ENCODE data around the gene DNAH3.
A peak's percentile ranks its signal among the peaks of the same experiment; 100 is the strongest.
"Not testable (repeated sequence)": the region's sequence is repeated elsewhere in the genome, so short reads cannot be mapped to it uniquely, and the experiment has no call there.

DNAH3 gene

GRCh38 chr16:21169249-21169981 is 18.8 kb upstream of the DNAH3 start:
- FAIRE-seq: no peak
- no peak for DNase-seq (ENCODE audit: low spot score)

- DNase-seq (ENCODE audit: low spot score) (no peak), FAIRE-seq (no peak)
These were observed 17.4 kb upstream of the DNAH3 start for GRCh38 chr16:21167929-21168602.

DNA sequence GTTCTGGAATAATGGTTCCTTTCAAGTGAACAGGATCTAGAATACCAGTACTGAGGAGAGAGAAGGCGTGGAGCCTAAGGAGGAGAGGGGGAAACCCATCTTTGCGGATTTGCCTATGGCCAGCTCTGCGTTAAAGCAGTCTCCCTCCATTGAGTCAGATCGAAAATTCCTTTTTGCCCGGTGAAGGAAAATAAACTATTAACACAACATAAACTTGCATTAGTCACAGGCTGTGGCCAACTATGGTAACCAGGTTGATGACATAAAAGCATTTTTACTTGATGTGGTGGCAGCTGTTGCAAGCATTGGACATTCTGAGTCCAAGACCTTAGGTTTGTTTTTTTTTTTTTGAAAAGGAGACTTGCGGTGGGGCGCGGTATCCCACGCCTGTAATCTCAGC is 16.7 kb upstream of the DNAH3 start:
- FAIRE-seq (no peak), DNase-seq (ENCODE audit: low spot score) (peak; percentile 67)

GRCh38 chr16:21166561-21166961 is 15.9 kb upstream of the DNAH3 start:
- no peak for FAIRE-seq
- peak; percentile 16 for DNase-seq (ENCODE audit: low spot score)

GRCh38 chr16:21164521-21165168 is 14.0 kb upstream of the DNAH3 start:
- FAIRE-seq (no peak), DNase-seq (ENCODE audit: low spot score) (no peak)

DNA sequence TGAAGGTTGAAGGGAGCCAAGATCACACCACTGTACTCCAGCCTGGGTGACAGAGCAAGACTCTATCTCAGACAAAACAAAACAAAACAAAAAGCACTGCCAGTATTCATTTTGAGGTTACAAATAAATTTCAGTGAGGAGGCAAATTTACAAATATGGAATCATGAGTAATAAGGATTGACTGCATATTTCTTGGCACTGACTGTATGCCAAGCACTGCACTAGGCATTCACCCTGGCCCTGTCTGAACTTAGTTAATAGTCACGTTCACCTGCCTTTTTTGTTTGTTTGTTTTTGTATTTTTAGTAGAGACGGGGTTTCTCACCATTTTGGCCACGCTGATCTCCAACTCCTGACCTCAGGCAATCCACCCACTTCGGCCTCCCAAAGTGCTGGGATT is 12.9 kb upstream of the DNAH3 start:
- FAIRE-seq (no peak), DNase-seq (ENCODE audit: low spot score) (no peak)

DNA sequence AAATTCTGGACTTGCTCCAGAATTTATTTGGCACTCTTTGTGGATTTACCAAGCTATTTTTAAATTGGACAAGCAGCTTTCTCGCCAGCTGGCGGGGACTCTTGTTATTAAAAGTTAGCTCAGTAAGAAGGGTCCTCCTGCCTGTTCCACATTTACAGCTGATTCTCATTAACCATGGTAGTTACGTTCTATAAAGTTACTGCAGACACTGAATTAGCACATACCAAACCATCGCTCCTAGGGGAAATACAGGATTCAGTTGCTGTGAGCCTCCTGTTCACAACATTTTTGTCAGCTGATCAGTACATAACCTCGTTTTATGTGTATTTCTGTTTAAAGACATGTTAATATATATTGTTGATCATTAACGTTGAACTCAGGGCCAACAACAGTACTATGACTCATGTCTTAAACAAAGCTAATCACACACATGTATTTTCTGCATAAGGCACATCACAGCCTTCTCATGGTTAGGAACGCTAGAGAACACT is 12.1 kb upstream of the DNAH3 start:
- no peak for DNase-seq (ENCODE audit: low spot score)
- no peak for FAIRE-seq

DNA sequence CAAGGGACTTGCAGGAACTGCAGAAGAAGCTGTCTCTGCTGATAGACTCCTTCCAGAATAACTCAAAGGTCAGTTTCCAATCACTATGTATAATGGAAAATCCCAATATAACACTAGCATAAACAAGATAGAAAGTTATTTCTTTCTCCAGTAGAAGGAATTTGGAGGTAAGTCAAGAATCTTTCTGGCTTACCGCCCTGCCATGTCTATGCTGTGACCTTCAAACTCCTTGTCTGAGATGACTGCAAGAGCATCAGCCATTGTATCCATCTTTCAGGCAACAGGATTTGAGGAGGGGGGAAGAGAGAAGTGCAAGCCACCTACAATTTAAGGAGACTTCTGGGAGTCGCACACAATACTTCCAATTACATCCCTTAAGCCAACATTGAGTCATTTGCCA is 10.6 kb upstream of the DNAH3 start:
- FAIRE-seq: no peak

GRCh38 chr16:21160276-21160675 is 9.6 kb upstream of the DNAH3 start:
- FAIRE-seq (no peak), DNase-seq (ENCODE audit: low spot score) (no peak)

More for the DNA sequence above, 10.6 kb upstream of the DNAH3 start:
- no peak for DNase-seq (ENCODE audit: low spot score)

- FAIRE-seq (no peak), DNase-seq (ENCODE audit: low spot score) (peak; percentile 17)
These were observed 8.8 kb upstream of the DNAH3 start for GRCh38 chr16:21159281-21159951.

DNA sequence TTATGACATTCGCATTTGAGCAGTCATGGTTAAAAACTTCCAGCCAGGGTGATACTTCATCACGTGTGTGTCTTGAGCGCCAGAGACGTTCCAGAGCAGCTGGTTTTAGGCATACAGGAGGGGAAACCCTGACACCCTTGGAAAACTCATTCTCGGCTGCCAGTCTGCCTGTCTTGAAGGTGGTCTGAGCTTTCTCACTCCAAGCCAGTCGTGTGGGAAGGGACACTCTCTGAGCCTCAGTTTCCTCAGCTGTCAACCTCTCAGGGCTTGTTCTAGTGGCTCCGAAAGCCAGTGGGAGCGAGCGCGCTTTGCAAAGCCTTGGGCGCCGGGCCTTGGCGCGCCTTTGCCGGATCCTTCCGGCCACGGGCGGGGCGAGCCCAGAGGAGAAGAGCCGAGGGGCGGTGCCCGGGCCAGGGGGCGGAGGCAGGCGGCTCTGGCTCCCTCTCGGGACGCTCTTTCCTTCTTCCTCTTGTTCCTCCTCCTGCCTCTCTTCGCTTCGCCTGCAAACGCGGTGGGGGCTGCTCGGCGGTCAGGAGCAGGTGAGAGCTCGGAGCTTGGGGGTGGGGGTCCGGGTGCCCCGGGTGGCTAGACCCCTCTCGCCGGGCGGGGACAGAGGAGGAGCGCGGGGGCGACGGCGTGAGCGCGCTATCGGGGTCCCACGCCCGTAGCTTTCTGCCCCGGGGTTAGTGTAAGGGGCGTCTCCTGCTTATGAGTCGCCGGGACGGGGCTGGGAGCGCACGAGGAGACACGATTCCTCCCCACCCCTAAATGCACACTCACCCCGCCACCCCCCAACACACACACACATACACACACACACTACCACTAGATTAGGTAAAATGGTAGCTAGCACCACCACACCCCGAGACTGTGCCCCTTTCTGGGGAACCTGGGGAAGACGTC is 7.8 kb upstream of the DNAH3 start, which contains the start of gene LDAF1:
Gene LDAF1, plus strand, starts transcription at position 467 of the 903 bp plus-strand sequence. CDS start 2,509 bp downstream, outside the sequence.
- DNase-seq (ENCODE audit: low spot score) (peak; percentile 89), FAIRE-seq (no peak)

GRCh38 chr16:21157632-21158031 is 7.0 kb upstream of the DNAH3 start:
- FAIRE-seq: no peak
- no peak for DNase-seq (ENCODE audit: low spot score)

- DNase-seq (ENCODE audit: low spot score) (peak; percentile 70), FAIRE-seq (no peak)
These were observed 6.3 kb upstream of the DNAH3 start for GRCh38 chr16:21156767-21157467.

GRCh38 chr16:21156011-21156410 is 5.4 kb upstream of the DNAH3 start:
- DNase-seq (ENCODE audit: low spot score); FAIRE-seq: not testable (repeated sequence)

DNA sequence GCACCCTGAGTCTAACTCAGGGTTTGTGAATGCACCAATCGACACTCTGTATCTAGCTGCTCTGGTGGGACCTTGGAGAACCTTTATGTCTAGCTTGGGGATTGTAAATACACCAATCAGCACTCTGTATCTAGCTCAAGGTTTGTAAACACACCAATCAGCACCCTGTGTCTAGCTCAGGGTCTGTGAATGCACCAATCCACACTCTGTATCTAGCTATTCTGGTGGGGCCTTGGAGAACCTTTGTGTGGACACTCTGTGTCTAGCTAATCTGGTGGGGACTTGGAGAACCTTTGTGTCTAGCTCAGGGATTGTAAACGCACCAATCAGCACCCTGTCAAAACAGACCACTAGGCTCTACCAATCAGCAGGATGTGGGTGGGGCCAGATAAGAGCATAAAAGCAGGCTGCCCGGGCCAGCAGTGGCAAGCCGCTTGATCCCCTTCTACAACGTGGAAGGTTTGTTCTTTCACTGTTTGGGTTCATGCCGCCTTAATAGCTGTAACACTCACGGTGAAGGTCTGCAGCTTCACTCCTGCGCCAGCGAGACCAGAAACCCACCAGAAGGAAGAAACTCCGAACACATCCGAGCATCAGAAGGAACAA is 2.6 kb upstream of the DNAH3 start:
- FAIRE-seq; DNase-seq (ENCODE audit: low spot score): not testable (repeated sequence)

GRCh38 chr16:21152160-21153030 is 1.7 kb upstream of the DNAH3 start:
- not testable (repeated sequence) for FAIRE-seq; DNase-seq (ENCODE audit: low spot score)

- DNase-seq (ENCODE audit: low spot score): no peak
These were observed 4.9 kb downstream of the DNAH3 start for GRCh38 chr16:21145738-21146137.

GRCh38 chr16:21134053-21134452 is 16.6 kb downstream of the DNAH3 start:
- no peak for DNase-seq (ENCODE audit: low spot score)
- no peak for FAIRE-seq

More at GRCh38 chr16:21145738-21146137, 4.9 kb downstream of the DNAH3 start:
- FAIRE-seq: no peak
